GM15510 (cell line): ENCODE measurements around the gene INCA1.

Source experiments
- POLR2A ChIP-seq: IDR thresholded peaks from 3 replicates; pipeline ENCODE4 v1.6.1; 2011; ENCODE audit warnings: borderline replicate concordance; ENCODE audit not compliant: insufficient read length; ENCODE audit errors: extremely low read depth

Gene INCA1

GRCh38 chr17:4967539-4968485 lies 29.5 kb downstream of the INCA1 start, which contains the start of gene SPAG7:
TSS of gene SPAG7 (minus strand) at chr17:4967817. CDS start at chr17:4967804, 13 bp downstream.
- TF ChIP-seq POLR2A = peak; percentile 79

- TF ChIP-seq POLR2A = peak; percentile 36
Measured at GRCh38 chr17:4966844-4967538, 30.3 kb downstream of the INCA1 start.

- TF ChIP-seq POLR2A = no peak
Measured at GRCh38 chr17:4965311-4965986, 31.9 kb downstream of the INCA1 start.

GRCh38 chr17:4960279-4960922 lies 36.9 kb downstream of the INCA1 start:
- no peak for TF ChIP-seq POLR2A

GRCh38 chr17:4959261-4959965 lies 37.9 kb downstream of the INCA1 start:
- TF ChIP-seq POLR2A = no peak

- no peak for TF ChIP-seq POLR2A
Measured at GRCh38 chr17:4958102-4958501, 39.2 kb downstream of the INCA1 start.

GRCh38 chr17:4956493-4957061 lies 40.7 kb downstream of the INCA1 start:
- no peak for TF ChIP-seq POLR2A

- TF ChIP-seq POLR2A = no peak
Measured at GRCh38 chr17:4955091-4955490, 42.2 kb downstream of the INCA1 start.

- TF ChIP-seq POLR2A = no peak
Measured at GRCh38 chr17:4953451-4953961, 43.8 kb downstream of the INCA1 start.

GRCh38 chr17:4951486-4951885 lies 45.8 kb downstream of the INCA1 start:
- no peak for TF ChIP-seq POLR2A

GRCh38 chr17:4950746-4951204 lies 46.5 kb downstream of the INCA1 start, which contains the start of gene ENO3:
TSS of gene ENO3 (plus strand) at chr17:4951119. CDS start at chr17:4951830, 711 bp downstream.
- TF ChIP-seq POLR2A = no peak

GRCh38 chr17:4950075-4950745 lies 47.1 kb downstream of the INCA1 start:
- peak; percentile 44 for TF ChIP-seq POLR2A

GRCh38 chr17:4949321-4950074 lies 47.8 kb downstream of the INCA1 start:
- TF ChIP-seq POLR2A = no peak

- TF ChIP-seq POLR2A = peak; percentile 80
Measured at GRCh38 chr17:4948931-4949320, 48.4 kb downstream of the INCA1 start.
